Esophagus (tissue), 2 donors: ENCODE results near the gene CARNS1. TPM values are rescaled to one million over a fixed set of nuclear protein-coding genes. Genes with fewer than 3 reads are reported as not detected.
A peak's percentile ranks its signal among the peaks of the same experiment; 100 is the strongest.

Experiments used
- H3K27ac ChIP-seq, 2 donors: one replicate each; pipeline ENCODE4 v1.5.1; 2013; ENCODE audit warnings: low read depth in 2 of 2, mild to moderate bottlenecking in 2 of 2, inconsistent platforms in 1 of 2, low read length in 1 of 2, moderate library complexity in 1 of 2
- H3K27me3 ChIP-seq, 2 donors: one replicate each; pipeline ENCODE4 v1.6.1; 2013; ENCODE audit warnings: low read length in 2 of 2, control low read depth in 1 of 2, mild to moderate bottlenecking in 1 of 2; ENCODE audit not compliant: insufficient read depth in 2 of 2, control insufficient read depth in 1 of 2
- H3K36me3 ChIP-seq, 2 donors: one replicate each; pipeline ENCODE4 v1.6.1; 2013; ENCODE audit warnings: low read length in 1 of 2; ENCODE audit not compliant: control insufficient read depth in 2 of 2, insufficient read depth in 2 of 2
- H3K4me1 ChIP-seq, 2 donors: one replicate each; pipeline ENCODE4 v1.6.1; 2013; ENCODE audit warnings: low read length in 1 of 2; ENCODE audit not compliant: control insufficient read depth in 2 of 2, insufficient read depth in 2 of 2
- H3K4me3 ChIP-seq, 2 donors: one replicate each; pipeline ENCODE4 v1.5.1; 2013; ENCODE audit warnings: low read length in 2 of 2, mild to moderate bottlenecking in 2 of 2, low read depth in 1 of 2, moderate library complexity in 1 of 2
- H3K9me3 ChIP-seq, 2 donors: one replicate each; pipeline ENCODE4 v1.6.1; 2013; ENCODE audit warnings: mild to moderate bottlenecking in 2 of 2, low read depth in 1 of 2, low read length in 1 of 2, moderate library complexity in 1 of 2; ENCODE audit not compliant: control insufficient read depth in 2 of 2, insufficient read depth in 1 of 2
- WGBS, 2 donors: extraction: QIAGEN DNeasy Blood & Tissue Kit; methylation state at CpG; one replicate each; pipeline ENCODE4 v1.1.7; 2013; 5-methylcytosine and 5-hydroxymethylcytosine counted together
- polyA plus RNA-seq, 2 donors: library from polyadenylated mRNA; stranded (reverse); fragments of 200-250 nt; gene quantifications; one replicate each; pipeline ENCODE4 v1.2.3, GENCODE V29; 2013
- donor health status: healthy with polysubstance abuse.
- donor health status: Bipolar disorder and iron deficiency.

The CARNS1 gene
- polyA plus RNA-seq, 2 donors = 0.21 to 0.29 TPM

- Histone ChIP-seq H3K36me3 (peaks cover 3 to 78% of the 10 kb centered on the region in 2 donors), H3K4me3 (no peak overlapping the region), H3K27me3 (no peaks in the 10 kb centered on the region), H3K4me1 (peaks cover 13 to 21% of the 10 kb centered on the region in 2 donors), H3K27ac (peak overlapping the region in 1 of 2 donors; percentile 22), H3K9me3 (no peaks in the 10 kb centered on the region)
- 67 to 71% methylated on average over 25 to 26 of the region's 26 CpGs for WGBS, 2 donors
These were observed 19.7 kb downstream of the CARNS1 start for GRCh38 chr11:67435031-67435726.

- peaks cover 3 to 78% of the 10 kb centered on the region in 2 donors for H3K36me3 ChIP-seq
- WGBS, 2 donors = 82 to 83% methylated on average over 38 of the region's 38 CpGs
- H3K27me3 ChIP-seq = no peaks in the 10 kb centered on the region
- H3K27ac ChIP-seq = peak overlapping the region in 1 of 2 donors; percentile 17
- H3K4me3 ChIP-seq = peak overlapping the region; percentile 16 to 25
- H3K9me3 ChIP-seq = no peaks in the 10 kb centered on the region
- H3K4me1 ChIP-seq = peaks cover 13 to 25% of the 10 kb centered on the region in 2 donors
These were observed 20.4 kb downstream of the CARNS1 start for GRCh38 chr11:67435727-67436458.

- H3K4me3 ChIP-seq = peak overlapping the region; percentile 16 to 25
- peak overlapping the region in 1 of 2 donors; percentile 43 for H3K27ac ChIP-seq
- H3K36me3 ChIP-seq = peaks cover 3 to 83% of the 10 kb centered on the region in 2 donors
- H3K4me1 ChIP-seq = peaks cover 13 to 29% of the 10 kb centered on the region in 2 donors
- whole genome bisulfite sequencing, 2 donors = 40 to 51% methylated on average over 6 of the region's 6 CpGs
- no peaks in the 10 kb centered on the region for H3K9me3 ChIP-seq
- no peaks in the 10 kb centered on the region for H3K27me3 ChIP-seq
These were observed 21.1 kb downstream of the CARNS1 start for GRCh38 chr11:67436459-67437081.

DNA sequence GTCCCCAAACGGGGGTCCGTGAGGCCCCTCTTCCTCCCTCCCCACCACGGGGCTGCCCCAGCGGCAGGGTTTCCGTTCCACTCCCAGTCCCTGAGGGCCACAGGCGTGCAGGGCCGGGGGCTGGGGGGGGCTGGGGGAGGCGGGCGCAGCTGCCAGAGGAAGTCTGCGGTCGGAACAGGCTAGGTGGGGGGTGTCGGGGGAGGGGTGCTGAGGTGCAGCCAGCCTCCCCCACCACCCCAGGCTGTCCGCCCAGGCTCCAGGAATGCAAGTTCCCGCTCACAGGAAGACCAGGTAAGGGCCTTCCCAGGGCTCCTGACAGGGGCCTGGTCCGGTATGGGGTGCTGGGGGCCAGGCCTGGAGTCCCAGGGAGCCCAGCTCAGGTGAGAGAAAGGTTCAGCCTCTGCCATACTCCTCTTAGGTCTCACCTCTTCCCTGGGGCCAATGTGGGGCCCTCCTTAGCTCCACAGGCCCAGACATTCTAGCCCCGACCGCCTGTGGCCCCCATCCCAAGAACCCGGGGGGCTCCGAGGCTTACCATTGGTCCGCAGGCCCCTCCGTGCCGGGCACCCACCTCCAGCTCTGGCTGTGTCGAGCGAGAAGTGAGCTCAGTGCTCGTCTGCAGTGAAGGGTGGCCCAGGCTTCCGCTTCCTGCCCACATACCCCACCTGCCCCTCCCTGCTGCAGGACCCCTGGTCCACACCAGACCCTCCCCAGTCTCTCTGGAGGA lies 21.8 kb downstream of the CARNS1 start, which contains the start of gene PTPRCAP:
Gene PTPRCAP (minus strand): TSS at position 601 of the 727 bp plus-strand sequence. CDS start 63 bp downstream, at position 538.
- Histone ChIP-seq H3K9me3 (no peaks in the 10 kb centered on the region), H3K4me1 (peaks cover 13 to 30% of the 10 kb centered on the region in 2 donors), H3K36me3 (peaks cover 3 to 80% of the 10 kb centered on the region in 2 donors), H3K27me3 (no peaks in the 10 kb centered on the region), H3K27ac (peak within 1 kb of the TSS; percentile 70 to 85), H3K4me3 (peak within 1 kb of the TSS; percentile 25 to 40)
- WGBS, 2 donors = 69% methylated on average over 17 to 26 of the region's 26 CpGs

DNA sequence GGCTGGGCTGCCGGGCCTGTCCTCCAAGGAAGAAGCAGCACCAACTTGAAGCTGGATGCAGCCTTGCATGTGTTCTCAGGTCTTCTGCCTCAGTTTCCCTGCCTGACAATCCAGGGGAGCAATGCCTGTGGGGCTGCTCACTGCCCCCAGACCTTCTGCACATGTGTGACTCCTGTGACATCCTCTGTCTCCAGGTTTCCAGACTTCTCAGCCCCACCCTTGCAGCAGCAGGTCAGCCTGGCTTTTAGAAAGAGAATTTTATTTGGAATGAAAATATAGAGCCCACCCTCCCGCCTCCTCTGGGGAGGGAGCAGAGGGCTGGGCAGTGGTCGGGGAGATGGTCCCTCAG lies 22.3 kb downstream of the CARNS1 start:
- Histone ChIP-seq H3K4me3 (peak overlapping the region; percentile 16 to 40), H3K9me3 (no peaks in the 10 kb centered on the region), H3K4me1 (peaks cover 17 to 32% of the 10 kb centered on the region in 2 donors), H3K27ac (peak overlapping the region in 1 of 2 donors; percentile 39), H3K36me3 (peaks cover 3 to 74% of the 10 kb centered on the region in 2 donors), H3K27me3 (no peaks in the 10 kb centered on the region)
- WGBS, 2 donors = 61 to 72% methylated on average over 3 of the region's 3 CpGs

DNA sequence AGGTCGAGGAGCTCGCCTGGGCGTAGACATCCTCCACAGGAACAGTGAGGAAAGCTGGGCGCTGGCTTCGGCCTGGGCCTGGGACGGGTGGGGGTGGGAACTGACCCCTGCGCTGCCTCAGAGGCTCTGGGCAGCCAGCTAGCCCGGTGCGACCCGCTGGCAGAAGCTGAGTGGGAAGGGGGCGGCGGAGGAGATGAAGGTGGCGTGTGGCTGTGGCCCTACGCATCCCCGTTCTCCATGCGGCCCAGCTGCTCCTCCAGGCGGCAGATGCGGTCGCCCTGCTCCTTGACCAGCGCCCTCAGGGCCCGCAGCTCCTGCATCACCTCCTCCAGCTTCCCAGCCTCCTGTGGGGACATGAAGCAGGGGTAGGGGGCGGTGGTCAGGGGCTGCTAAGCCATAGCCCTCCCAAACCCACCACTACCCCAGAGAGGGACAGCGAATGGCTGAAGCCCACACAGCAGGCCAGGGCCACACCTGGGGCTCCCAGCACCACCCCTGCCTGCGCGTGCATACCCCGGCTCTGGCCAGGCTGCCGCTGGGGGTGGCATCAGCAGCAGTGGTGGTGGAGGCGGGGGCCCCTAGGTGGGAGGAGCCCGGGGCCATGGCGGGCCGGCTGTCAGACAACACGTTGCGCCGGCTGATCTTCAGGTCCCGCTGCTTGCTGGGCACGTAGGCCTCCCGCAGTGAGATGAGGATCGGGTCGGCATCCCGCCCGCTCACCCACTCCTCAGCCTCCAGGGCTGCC lies 22.9 kb downstream of the CARNS1 start:
- Histone ChIP-seq H3K4me3 (peak overlapping the region; percentile 16 to 37), H3K9me3 (no peaks in the 10 kb centered on the region), H3K27ac (peak overlapping the region; percentile 14 to 65), H3K36me3 (peaks cover 3 to 69% of the 10 kb centered on the region in 2 donors), H3K4me1 (peaks cover 14 to 30% of the 10 kb centered on the region in 2 donors), H3K27me3 (no peaks in the 10 kb centered on the region)
- 74 to 76% methylated on average over 35 to 41 of the region's 41 CpGs for WGBS, 2 donors

- Histone ChIP-seq H3K27me3 (no peaks in the 10 kb centered on the region), H3K36me3 (peaks cover 3 to 58% of the 10 kb centered on the region in 2 donors), H3K4me1 (peaks cover 14 to 24% of the 10 kb centered on the region in 2 donors), H3K9me3 (no peaks in the 10 kb centered on the region), H3K4me3 (no peak overlapping the region), H3K27ac (peak overlapping the region; percentile 14 to 65)
- 64 to 68% methylated on average over 31 of the region's 31 CpGs for WGBS, 2 donors
These were observed 24.1 kb downstream of the CARNS1 start for GRCh38 chr11:67439321-67440228.
